GM12873 (cell line): ENCODE results near the gene SELPLG.

Experiments
- TF ChIP-seq, protein P1 (sequence below): IDR thresholded peaks from 2 replicates; pipeline ENCODE4 v1.5.1; 2012; ENCODE audit warnings: low read depth, mild to moderate bottlenecking, moderate library complexity, low read length, control low read depth; ENCODE audit not compliant: insufficient read depth; ENCODE audit errors: missing control alignments

SELPLG gene

DNA sequence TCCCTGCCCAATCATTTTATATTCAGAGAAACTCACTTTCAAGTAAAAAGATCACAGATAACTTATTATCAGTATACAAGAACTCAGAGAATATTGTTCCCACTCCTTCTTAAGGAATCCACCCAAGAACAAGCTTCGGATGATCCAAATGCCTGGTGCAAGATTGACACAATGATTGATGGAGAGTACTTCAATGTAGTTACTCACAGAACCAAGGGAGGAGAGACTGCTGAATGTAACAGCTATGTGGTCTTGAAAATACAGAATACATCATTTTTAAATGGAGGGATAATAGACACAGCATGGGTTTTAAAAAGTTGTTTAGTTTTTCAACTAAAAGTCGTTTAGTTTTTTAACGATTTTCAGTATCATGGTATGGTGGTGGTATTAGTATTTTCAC lies 38.4 kb upstream of the SELPLG start:
- TF ChIP-seq, protein P1, sequence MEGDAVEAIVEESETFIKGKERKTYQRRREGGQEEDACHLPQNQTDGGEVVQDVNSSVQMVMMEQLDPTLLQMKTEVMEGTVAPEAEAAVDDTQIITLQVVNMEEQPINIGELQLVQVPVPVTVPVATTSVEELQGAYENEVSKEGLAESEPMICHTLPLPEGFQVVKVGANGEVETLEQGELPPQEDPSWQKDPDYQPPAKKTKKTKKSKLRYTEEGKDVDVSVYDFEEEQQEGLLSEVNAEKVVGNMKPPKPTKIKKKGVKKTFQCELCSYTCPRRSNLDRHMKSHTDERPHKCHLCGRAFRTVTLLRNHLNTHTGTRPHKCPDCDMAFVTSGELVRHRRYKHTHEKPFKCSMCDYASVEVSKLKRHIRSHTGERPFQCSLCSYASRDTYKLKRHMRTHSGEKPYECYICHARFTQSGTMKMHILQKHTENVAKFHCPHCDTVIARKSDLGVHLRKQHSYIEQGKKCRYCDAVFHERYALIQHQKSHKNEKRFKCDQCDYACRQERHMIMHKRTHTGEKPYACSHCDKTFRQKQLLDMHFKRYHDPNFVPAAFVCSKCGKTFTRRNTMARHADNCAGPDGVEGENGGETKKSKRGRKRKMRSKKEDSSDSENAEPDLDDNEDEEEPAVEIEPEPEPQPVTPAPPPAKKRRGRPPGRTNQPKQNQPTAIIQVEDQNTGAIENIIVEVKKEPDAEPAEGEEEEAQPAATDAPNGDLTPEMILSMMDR = no peak

DNA sequence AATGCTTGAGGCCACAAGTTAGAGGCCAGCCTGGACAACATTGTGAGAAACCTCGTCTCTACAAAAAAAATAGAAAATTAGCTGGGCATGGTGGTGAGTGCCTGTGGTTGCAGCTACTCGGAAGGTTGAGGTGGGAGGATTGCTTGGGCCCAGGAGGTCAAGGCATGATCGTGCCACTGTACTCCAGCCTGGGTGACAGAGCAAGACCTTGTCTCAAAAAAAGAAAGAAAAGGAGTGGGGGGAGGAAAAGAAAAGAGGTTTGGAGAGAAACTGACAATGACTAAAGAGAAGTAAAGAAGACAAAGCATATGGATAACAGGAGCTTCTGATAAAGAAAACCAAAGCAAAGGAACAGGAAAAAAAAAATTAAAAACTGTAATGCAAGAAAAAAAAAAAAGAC lies 37.4 kb upstream of the SELPLG start:
- TF ChIP-seq, protein P1 = no peak

DNA sequence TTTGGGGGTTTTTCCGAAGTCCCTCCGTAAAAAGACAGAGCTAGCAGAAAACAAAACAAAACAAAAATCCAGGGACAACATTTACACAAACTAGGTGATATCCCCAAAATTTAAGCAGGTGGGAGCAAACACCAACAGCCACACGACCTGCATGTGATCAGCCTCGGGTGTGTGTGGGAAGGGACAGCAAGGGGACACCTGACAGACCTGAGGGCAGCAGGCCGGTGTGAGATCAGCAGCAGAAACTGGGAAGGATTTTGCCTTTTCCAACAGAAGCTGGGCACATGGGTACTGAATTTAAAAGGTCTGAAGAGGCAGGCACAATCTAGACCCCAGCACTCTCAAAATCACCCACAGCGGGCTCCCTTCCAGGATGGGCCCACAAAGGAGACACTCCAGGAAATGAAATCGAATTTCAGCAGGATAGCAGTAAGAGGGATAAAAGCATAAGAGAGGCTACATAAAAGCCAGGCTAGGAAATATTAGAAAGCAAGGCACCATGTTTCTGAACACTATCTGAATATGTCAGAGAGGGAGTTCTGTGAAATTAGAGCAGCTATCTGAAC lies 36.5 kb upstream of the SELPLG start:
- TF ChIP-seq, protein P1 = no peak

DNA sequence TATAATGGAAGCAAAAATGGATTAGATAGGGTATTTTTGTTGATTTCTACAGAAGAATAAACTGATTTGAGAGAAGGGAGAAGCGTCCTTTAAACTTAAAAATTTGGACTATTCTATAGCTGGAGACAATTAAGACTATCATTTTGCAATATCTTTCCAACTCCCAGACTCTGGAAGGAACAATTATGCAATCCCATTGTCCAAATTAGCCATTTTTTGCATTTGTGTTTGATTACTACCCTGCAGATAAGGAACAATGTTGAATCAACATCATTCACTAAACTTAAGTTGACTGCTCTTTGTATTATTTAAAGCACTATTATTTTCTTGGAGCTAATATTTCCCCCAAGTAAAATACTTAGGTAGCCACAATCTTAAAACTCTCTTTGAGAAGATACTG lies 34.8 kb upstream of the SELPLG start:
- TF ChIP-seq, protein P1 = no peak

DNA sequence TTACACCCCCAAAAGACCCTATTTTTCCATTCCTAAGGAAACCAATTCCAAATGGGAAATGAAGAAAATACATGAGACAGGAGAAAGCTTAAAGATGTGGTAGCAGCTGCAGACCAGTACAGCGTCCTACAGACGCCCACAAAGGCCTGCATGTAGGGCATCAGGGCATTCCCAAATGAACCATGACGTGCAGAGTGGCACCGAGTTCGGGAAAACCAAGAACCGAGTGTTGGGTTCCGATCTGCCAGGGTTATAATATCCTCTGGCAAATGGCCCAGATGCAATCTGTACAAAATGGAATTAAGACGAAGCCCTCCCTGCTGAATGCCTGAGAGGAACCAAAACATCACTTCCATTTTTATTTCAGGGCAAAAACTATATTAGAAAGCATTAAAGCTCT lies 34.4 kb upstream of the SELPLG start:
- TF ChIP-seq, protein P1 = no peak

DNA sequence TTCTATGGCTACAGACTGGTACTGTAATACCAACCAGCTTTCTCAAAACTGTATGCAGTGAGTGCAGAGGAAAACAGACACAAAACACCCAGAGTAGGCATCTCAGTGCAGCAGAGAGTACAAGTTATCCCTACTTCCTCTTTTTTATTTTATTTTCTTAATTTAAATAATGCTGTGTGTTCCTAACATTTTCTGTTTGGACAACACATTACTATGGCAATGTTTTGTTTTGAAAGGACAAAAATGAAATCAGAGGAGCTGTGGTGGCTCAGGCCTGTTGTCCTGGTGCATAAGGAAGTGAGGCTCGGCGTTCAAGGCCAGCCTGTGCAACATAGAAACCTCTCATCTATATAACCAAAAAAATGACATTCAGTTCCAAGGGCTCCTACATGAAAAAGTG lies 33.7 kb upstream of the SELPLG start:
- TF ChIP-seq, protein P1 = no peak

DNA sequence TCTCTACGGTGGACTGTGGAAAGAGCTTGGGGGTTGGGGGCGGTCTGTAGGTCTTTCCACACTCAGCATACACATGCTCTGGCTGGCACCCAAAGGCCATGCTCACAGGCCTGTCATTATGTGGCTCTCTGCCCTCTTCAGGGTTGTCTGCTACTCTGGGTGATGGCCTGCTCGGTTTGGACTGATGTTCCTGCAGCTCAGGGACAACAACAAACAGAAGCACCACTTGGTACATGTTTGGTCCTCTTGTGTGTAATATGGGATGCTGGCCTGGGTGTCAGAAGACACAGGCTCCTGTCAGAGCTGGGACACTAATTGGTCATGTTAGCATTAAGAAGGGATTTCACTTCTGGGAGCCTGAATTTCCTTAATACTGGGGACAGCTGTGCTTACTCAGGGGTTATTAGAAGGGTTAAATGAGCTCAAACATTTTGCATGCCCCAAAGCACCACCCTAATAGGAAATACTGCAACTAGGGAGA lies 32.7 kb upstream of the SELPLG start:
- TF ChIP-seq, protein P1 = no peak
